Measurements from ENCODE around the gene APBA2. TPM values are rescaled to one million over a fixed set of nuclear protein-coding genes. Genes with fewer than 3 reads are reported as not detected.

APBA2 gene
- total RNA-seq, 4 donors from 2014 or later, result 1.3 to 7.0 (median 2.4) TPM

DNA sequence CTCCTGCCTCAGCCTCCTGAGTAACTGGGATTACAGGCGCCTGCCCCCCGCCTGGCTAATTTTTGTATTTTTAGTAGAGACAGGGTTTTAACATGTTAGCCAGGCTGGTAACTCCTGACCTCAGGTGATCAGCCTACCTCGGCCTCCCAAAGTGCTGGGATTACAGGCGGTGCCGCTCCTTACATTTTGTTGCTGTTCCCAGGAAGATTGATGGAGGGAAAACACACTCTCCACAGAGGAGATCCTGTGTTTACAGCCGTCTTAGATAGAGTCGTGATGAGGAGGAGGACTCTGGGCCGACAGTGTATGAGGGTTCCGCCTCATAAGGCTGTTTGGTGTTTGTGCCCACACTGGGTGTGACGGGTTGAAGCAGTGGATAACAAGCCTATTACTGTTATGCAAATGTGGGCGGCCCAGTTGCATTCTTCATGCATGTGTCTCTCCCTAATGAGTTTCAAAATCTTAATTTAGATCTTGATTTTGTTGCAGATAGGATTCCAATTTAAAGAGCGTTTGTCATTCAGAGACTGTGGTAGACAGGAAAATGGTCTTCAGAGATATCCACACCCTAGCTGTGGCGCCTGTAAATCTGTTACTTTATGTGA lies 60.0 kb downstream of the APBA2 start:
- Histone ChIP-seq H3K9me3 (no peaks in the 10 kb centered on the region), H3K27ac (no peak overlapping the region), H3K27me3 (no peaks in the 10 kb centered on the region), H3K4me1 (no peaks in the 10 kb centered on the region), H3K4me3 (no peak overlapping the region), H3K36me3 (no peaks in the 10 kb centered on the region)
- TF ChIP-seq, protein P1, sequence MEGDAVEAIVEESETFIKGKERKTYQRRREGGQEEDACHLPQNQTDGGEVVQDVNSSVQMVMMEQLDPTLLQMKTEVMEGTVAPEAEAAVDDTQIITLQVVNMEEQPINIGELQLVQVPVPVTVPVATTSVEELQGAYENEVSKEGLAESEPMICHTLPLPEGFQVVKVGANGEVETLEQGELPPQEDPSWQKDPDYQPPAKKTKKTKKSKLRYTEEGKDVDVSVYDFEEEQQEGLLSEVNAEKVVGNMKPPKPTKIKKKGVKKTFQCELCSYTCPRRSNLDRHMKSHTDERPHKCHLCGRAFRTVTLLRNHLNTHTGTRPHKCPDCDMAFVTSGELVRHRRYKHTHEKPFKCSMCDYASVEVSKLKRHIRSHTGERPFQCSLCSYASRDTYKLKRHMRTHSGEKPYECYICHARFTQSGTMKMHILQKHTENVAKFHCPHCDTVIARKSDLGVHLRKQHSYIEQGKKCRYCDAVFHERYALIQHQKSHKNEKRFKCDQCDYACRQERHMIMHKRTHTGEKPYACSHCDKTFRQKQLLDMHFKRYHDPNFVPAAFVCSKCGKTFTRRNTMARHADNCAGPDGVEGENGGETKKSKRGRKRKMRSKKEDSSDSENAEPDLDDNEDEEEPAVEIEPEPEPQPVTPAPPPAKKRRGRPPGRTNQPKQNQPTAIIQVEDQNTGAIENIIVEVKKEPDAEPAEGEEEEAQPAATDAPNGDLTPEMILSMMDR (IDR thresholded peaks at IDR 0.05), result no peak
- TF ChIP-seq POLR2AphosphoS5 (IDR thresholded peaks at IDR 0.05), result no peak
- TF ChIP-seq EP300 (IDR thresholded peaks at IDR 0.05), result no peak
- TF ChIP-seq POLR2A (IDR thresholded peaks at IDR 0.05), result no peak
- WGBS, result 85% methylated on average over 13 of the region's 13 CpGs
- peak in 1 of 2 donors; percentile 45 for DNase-seq (ENCODE audit: low spot score in 2 of 2)

DNA sequence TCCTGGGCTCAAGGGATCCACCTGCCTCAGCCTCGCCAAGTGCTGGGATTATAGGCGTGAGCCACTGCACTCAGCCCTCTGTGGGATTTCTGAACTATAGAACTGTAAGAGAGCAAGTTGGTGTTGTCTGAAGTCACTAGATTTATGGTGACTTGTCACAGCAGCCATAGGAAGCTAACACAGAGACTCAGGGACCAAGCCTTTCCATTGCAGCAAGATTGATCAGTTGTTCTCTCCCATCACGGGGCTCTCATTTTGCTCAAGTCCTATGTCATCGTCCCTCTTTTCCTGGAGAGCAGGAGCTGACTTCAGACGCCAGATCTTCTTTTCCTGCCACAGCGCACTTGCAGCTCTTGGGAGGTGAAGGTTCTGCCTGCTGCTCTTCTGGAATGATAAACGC lies 61.0 kb downstream of the APBA2 start:
- 94% methylated on average over 7 of the region's 7 CpGs for WGBS
- no peak for DNase-seq (ENCODE audit: low spot score in 2 of 2)
- H3K27me3 ChIP-seq, result no peaks in the 10 kb centered on the region
- no peak overlapping the region for H3K4me3 ChIP-seq
- no peaks in the 10 kb centered on the region for H3K9me3 ChIP-seq
- no peaks in the 10 kb centered on the region for H3K4me1 ChIP-seq
- TF ChIP-seq POLR2A (IDR thresholded peaks at IDR 0.05) (no peak), EP300 (IDR thresholded peaks at IDR 0.05) (no peak), POLR2AphosphoS5 (IDR thresholded peaks at IDR 0.05) (no peak)
- TF ChIP-seq, protein P1 (IDR thresholded peaks at IDR 0.05), result no peak
- H3K36me3 ChIP-seq, result no peaks in the 10 kb centered on the region
- H3K27ac ChIP-seq, result no peak overlapping the region

DNA sequence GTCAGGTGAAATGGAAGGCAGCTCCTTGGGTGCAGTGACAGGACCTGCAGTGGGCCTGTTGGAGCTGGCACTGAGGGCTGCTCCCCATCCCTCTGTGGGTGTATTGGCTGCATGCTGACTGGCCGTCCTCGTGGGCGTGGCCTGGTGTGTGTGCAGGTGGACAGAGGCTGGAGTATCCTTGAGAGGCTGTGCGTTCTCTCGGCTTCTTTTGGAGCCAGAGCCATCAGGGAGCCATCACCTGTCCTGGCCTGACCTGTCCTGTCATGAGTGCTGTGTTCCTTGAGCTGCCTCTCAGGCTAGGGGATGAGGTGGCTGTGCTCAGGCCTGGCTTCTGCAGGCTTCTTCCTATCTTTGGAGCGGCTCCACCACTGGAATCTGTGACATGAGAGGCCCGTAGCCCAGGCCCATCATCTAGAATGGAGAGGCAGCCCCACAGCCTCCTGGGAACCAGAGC lies 61.5 kb downstream of the APBA2 start:
- TF ChIP-seq POLR2A (IDR thresholded peaks at IDR 0.05), result no peak
- Histone ChIP-seq H3K4me1 (no peaks in the 10 kb centered on the region), H3K4me3 (no peak overlapping the region), H3K36me3 (no peaks in the 10 kb centered on the region), H3K9me3 (no peaks in the 10 kb centered on the region), H3K27ac (no peak overlapping the region), H3K27me3 (no peaks in the 10 kb centered on the region)
- DNase-seq (ENCODE audit: low spot score in 2 of 2), result peak in 1 of 2 donors; percentile 55
- WGBS, result no CpG with 5 or more reads among the region's 7 CpGs

DNA sequence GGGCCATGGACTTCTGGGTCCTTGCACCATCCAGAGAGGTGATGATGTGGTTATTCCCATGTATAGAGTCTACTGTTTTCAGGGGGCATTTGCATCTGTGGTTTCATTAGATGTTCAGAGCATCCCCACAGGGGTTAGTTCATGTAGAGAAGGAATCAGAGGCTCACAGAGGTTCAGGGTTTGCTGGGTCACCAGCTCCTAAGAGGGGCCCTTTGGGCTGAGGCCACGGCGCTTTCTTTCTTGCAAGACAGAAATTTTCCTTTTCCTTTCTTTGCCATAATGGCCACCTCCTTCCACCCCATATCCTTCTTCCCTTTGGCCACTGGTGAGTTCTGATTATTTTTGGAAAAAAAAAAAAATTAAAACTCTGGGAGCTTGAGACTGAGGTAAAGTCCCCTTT lies 62.3 kb downstream of the APBA2 start:
- H3K9me3 ChIP-seq, result no peaks in the 10 kb centered on the region
- WGBS, result 100% methylated on average over 2 of the region's 2 CpGs
- no peaks in the 10 kb centered on the region for H3K27me3 ChIP-seq
- DNase-seq (ENCODE audit: low spot score in 2 of 2), result peak in 1 of 2 donors; percentile 48
- no peak overlapping the region for H3K4me3 ChIP-seq
- no peaks in the 10 kb centered on the region for H3K4me1 ChIP-seq
- H3K36me3 ChIP-seq, result no peaks in the 10 kb centered on the region
- H3K27ac ChIP-seq, result no peak overlapping the region
- no peak for TF ChIP-seq POLR2A (IDR thresholded peaks at IDR 0.05)

DNA sequence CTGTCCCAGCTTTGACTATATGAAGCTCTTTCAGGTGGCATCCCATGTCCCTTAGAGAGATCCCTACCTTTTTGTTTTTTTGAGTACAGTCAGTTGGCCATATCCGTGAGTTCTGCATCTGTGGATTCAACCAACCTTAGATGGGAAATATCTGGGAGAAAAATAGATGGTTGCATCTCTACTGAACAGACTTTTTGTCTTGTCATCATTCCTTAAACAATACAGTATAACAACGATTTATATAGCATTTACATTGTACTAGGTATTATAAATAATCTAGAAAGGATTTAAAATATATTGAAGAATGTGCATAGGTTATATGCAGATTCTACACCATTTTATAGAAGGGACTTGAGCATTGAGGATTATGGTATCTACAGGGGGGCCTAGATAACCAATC lies 65.1 kb downstream of the APBA2 start:
- 89% methylated on average over 2 of the region's 2 CpGs for WGBS
- TF ChIP-seq POLR2AphosphoS5 (IDR thresholded peaks at IDR 0.05) (no peak), EP300 (IDR thresholded peaks at IDR 0.05) (no peak), POLR2A (IDR thresholded peaks at IDR 0.05) (no peak)
- TF ChIP-seq, protein P1 (IDR thresholded peaks at IDR 0.05), result no peak
- Histone ChIP-seq H3K36me3 (no peaks in the 10 kb centered on the region), H3K27ac (no peak overlapping the region), H3K9me3 (no peaks in the 10 kb centered on the region), H3K4me1 (no peaks in the 10 kb centered on the region), H3K4me3 (no peak overlapping the region), H3K27me3 (peaks cover 3% of the 10 kb centered on the region)
- DNase-seq (ENCODE audit: low spot score in 2 of 2), result no peak

DNA sequence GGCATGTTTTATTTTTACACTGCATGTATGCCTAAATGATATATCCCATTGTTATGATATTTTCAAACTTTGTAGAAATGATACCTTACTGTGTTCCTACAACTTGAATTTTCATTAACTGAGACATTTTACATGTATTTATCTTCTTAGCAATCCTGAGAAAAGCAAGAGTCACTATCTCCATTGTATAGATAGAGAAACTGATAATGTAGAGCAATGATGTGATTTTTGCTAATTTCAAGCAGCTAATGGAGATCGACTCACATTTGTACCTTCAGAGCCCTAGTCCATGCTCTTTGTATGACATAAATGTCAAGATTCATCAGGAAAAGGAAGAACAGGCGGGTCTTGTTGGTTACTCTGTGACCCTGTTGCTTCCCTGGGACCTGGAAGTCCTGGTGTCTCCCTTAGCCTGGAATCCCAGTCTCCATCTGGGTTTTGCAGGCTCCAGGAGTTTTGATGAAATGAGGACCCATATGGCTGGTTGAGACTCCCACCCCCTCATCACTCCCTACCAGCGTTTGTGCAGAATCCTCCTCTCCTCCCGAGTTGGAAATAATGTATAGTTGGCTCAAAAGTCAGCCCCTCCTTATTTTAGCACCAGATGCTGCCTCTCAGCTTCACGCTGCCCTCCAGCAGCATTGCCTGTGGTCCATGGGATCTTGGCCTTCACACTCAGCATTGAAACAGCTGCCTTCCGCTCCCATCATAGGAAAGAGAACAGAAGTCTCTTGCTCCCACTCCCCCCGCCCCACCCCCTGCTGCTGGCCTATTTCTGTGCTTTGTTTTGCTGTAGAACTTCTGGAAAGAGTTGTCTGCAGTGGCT lies 67.1 kb downstream of the APBA2 start:
- Histone ChIP-seq H3K9me3 (no peaks in the 10 kb centered on the region), H3K27me3 (peaks cover 3% of the 10 kb centered on the region), H3K4me3 (no peak overlapping the region), H3K27ac (no peak overlapping the region), H3K36me3 (no peaks in the 10 kb centered on the region), H3K4me1 (no peaks in the 10 kb centered on the region)
- no peak for DNase-seq (ENCODE audit: low spot score in 2 of 2)
- TF ChIP-seq EP300 (IDR thresholded peaks at IDR 0.05) (no peak), POLR2AphosphoS5 (IDR thresholded peaks at IDR 0.05) (no peak), POLR2A (IDR thresholded peaks at IDR 0.05) (no peak)
- TF ChIP-seq, protein P1 (IDR thresholded peaks at IDR 0.05), result no peak
- 51% methylated on average over 7 of the region's 7 CpGs for WGBS
